Lower leg skin (tissue), 3 donors: Measurements from ENCODE around the gene FTSJ3.

Experiments used
- CTCF ChIP-seq, 3 donors: fragments of 450-650 bp; IDR thresholded peaks; one replicate each; pipeline ENCODE4 v1.5.1; 2016; ENCODE audit warnings: antibody characterized with exemption in 3 of 3, mild to moderate bottlenecking in 3 of 3, moderate library complexity in 2 of 3
- POLR2A ChIP-seq, 2 donors: fragments of 450-650 bp; IDR thresholded peaks; one replicate each; pipeline ENCODE4 v1.6.1; 2016 to 2017; ENCODE audit warnings: antibody characterized with exemption in 2 of 2, mild to moderate bottlenecking in 1 of 2, moderate library complexity in 1 of 2

GRCh38 chr17:63819131-63819530, 8.3 kb downstream of the FTSJ3 start:
- TF ChIP-seq CTCF (IDR thresholded peaks at IDR 0.05) (no peak), POLR2A (IDR thresholded peaks at IDR 0.05) (no peak)
